ENCODE results near the gene ZFYVE9. TPM values are rescaled to one million over a fixed set of nuclear protein-coding genes. Genes with fewer than 3 reads are reported as not detected.

ZFYVE9 gene
- total and polyA plus RNA-seq, 10 of the 15 experiments (the other 5 are each of a cell fraction or from before 2014, with no cell fraction given): 0.26 to 6.9 (median 2.3) TPM

DNA sequence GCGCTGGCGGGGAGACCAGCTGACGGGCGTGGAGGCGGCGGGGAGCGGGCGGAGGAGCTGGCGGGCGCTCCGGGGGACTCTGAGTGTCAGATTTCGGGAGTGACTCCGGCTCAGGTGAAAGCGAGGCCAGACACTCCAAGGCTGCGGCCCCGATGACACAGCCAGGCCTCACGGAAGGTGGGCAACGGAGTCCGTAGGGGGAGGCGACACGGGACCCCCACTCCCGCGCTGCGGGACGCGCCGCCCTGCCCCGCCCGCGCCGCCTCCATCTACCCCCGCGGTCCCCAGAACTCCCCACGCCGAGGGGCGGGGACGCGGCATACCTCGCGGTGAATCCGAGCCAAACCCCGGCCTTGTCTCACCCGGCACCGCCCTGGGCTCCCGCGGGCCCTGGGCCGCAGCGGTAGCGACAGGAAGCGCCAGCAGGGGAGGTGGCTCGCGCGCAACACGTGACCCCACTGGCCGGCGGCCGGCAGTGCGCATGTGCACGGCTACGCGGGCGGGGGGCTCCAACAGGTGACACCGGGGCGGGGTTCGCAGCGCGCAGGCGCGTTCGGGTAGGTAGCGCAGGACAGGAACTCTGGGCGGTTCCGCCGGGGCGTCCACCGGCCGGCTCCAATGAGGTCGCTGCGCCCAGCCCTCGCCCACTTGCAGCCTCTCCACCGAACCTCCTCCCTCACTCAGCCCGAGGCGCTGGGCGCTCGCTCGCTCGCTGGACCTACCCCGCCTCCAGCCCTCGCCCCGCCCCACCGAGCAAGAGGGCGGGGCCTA is 224.0 kb downstream of the ZFYVE9 start, which contains the start of gene CC2D1B (continued):
- TF ChIP-seq, protein P1, sequence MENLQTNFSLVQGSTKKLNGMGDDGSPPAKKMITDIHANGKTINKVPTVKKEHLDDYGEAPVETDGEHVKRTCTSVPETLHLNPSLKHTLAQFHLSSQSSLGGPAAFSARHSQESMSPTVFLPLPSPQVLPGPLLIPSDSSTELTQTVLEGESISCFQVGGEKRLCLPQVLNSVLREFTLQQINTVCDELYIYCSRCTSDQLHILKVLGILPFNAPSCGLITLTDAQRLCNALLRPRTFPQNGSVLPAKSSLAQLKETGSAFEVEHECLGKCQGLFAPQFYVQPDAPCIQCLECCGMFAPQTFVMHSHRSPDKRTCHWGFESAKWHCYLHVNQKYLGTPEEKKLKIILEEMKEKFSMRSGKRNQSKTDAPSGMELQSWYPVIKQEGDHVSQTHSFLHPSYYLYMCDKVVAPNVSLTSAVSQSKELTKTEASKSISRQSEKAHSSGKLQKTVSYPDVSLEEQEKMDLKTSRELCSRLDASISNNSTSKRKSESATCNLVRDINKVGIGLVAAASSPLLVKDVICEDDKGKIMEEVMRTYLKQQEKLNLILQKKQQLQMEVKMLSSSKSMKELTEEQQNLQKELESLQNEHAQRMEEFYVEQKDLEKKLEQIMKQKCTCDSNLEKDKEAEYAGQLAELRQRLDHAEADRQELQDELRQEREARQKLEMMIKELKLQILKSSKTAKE (IDR thresholded peaks at IDR 0.05; ENCODE audit: low read depth, poor library complexity, severe bottlenecking): no peak
- TF ChIP-seq SIN3A (IDR thresholded peaks at IDR 0.05; ENCODE audit: low read depth, low read length) (peak; percentile 89; the same call in 1 of the 2 replicates), EGR1 (IDR thresholded peaks at IDR 0.05; ENCODE audit: borderline replicate concordance in 1 of 2, low read depth in 2 of 2, low read length in 2 of 2) (0 out of 3 replicates have a peak, but pooled peaks of 1 of the 2 experiments have one; percentile 34), EZH2 (IDR thresholded peaks at IDR 0.05; ENCODE audit: borderline replicate concordance, control insufficient read depth, low read depth, low read length) (no peak), NFIC (IDR thresholded peaks at IDR 0.05; ENCODE audit: low read depth, low read length) (no peak), FOXM1 (IDR thresholded peaks at IDR 0.05; ENCODE audit: low read depth, low read length) (no peak), NFYB (IDR thresholded peaks at IDR 0.05; ENCODE audit: insufficient read depth, low read depth, low read length) (peak; percentile 77; the same call in 1 of the 2 replicates), PML (IDR thresholded peaks at IDR 0.05; ENCODE audit: low read length) (peak; percentile 73; the same call in 1 of the 2 replicates), SMAD1 (IDR thresholded peaks at IDR 0.05; ENCODE audit: low read depth, partially characterized antibody) (no peak), CHD4 (IDR thresholded peaks at IDR 0.05) (no peak), LARP7 (IDR thresholded peaks at IDR 0.05) (peak; percentile 99), KAT2A (conservative IDR thresholded peaks at IDR 0.05; ENCODE audit: control insufficient read depth, low read depth, low read length) (no peak), PAX5 (IDR thresholded peaks at IDR 0.05; ENCODE audit: borderline replicate concordance, low read depth, low read length) (no peak), NBN (IDR thresholded peaks at IDR 0.05) (no peak), ZBED1 (IDR thresholded peaks at IDR 0.05; ENCODE audit: borderline replicate concordance) (no peak), TCF12 (IDR thresholded peaks at IDR 0.05; ENCODE audit: low read depth, low read length) (peak; percentile 59; the same call in 1 of the 2 replicates), IRF4 (IDR thresholded peaks at IDR 0.05; ENCODE audit: low read depth, low read length) (no peak), NRF1 (conservative IDR thresholded peaks at IDR 0.05; ENCODE audit: low read depth, low read length) (peak; percentile 95), CEBPB (IDR thresholded peaks at IDR 0.05; ENCODE audit: borderline replicate concordance in 1 of 2, low read depth in 2 of 2, low read length in 2 of 2) (no peak)
- TF ChIP-seq, protein P2, sequence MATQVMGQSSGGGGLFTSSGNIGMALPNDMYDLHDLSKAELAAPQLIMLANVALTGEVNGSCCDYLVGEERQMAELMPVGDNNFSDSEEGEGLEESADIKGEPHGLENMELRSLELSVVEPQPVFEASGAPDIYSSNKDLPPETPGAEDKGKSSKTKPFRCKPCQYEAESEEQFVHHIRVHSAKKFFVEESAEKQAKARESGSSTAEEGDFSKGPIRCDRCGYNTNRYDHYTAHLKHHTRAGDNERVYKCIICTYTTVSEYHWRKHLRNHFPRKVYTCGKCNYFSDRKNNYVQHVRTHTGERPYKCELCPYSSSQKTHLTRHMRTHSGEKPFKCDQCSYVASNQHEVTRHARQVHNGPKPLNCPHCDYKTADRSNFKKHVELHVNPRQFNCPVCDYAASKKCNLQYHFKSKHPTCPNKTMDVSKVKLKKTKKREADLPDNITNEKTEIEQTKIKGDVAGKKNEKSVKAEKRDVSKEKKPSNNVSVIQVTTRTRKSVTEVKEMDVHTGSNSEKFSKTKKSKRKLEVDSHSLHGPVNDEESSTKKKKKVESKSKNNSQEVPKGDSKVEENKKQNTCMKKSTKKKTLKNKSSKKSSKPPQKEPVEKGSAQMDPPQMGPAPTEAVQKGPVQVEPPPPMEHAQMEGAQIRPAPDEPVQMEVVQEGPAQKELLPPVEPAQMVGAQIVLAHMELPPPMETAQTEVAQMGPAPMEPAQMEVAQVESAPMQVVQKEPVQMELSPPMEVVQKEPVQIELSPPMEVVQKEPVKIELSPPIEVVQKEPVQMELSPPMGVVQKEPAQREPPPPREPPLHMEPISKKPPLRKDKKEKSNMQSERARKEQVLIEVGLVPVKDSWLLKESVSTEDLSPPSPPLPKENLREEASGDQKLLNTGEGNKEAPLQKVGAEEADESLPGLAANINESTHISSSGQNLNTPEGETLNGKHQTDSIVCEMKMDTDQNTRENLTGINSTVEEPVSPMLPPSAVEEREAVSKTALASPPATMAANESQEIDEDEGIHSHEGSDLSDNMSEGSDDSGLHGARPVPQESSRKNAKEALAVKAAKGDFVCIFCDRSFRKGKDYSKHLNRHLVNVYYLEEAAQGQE (IDR thresholded peaks at IDR 0.05; ENCODE audit: low read depth, low read length): 0 out of 2 replicates have a peak, but pooled peaks have one; percentile 20
- TF ChIP-seq, protein P3, sequence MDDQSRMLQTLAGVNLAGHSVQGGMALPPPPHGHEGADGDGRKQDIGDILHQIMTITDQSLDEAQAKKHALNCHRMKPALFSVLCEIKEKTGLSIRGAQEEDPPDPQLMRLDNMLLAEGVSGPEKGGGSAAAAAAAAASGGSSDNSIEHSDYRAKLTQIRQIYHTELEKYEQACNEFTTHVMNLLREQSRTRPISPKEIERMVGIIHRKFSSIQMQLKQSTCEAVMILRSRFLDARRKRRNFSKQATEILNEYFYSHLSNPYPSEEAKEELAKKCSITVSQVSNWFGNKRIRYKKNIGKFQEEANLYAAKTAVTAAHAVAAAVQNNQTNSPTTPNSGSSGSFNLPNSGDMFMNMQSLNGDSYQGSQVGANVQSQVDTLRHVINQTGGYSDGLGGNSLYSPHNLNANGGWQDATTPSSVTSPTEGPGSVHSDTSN (IDR thresholded peaks at IDR 0.05; ENCODE audit: insufficient replicate concordance, low read depth, low read length): no peak
- TF ChIP-seq, protein P4, sequence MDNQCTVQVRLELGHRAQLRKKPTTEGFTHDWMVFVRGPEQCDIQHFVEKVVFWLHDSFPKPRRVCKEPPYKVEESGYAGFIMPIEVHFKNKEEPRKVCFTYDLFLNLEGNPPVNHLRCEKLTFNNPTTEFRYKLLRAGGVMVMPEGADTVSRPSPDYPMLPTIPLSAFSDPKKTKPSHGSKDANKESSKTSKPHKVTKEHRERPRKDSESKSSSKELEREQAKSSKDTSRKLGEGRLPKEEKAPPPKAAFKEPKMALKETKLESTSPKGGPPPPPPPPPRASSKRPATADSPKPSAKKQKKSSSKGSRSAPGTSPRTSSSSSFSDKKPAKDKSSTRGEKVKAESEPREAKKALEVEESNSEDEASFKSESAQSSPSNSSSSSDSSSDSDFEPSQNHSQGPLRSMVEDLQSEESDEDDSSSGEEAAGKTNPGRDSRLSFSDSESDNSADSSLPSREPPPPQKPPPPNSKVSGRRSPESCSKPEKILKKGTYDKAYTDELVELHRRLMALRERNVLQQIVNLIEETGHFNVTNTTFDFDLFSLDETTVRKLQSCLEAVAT (IDR thresholded peaks at IDR 0.05): no peak

Data from GM12878 (cell line).